PC-9 (cell line): ENCODE data around the gene MXD4. TPM values are rescaled to one million over a fixed set of nuclear protein-coding genes. Genes with fewer than 3 reads are reported as not detected.

Source experiments
- BruUV-seq: library from RNA; stranded (reverse); fragments of 400-500 nt; replicated peaks from 2 replicates; lab custom pipeline; 2021; lab: Mats Ljungman, UMichigan
- CTCF ChIA-PET: fragments of 300-600 bp; sonication (Branson Sonifier 250); formaldehyde crosslinking; loops from one replicate; lab custom pipeline; 2022; ENCODE audit warnings: antibody characterized with exemption; lab: Charles Lee
- POLR2A ChIA-PET: fragments of 300-600 bp; sonication (Branson Sonifier 250); formaldehyde crosslinking; loops from one replicate; lab custom pipeline; 2022; ENCODE audit warnings: antibody characterized with exemption; ENCODE audit not compliant: unreplicated experiment; lab: Charles Lee
- DNase-seq, 2 experiments: peaks; one replicate each; pipeline versions ENCODE4 v3.0.0 to v3.0.0-alpha.2; 2015 to 2022; ENCODE audit warnings: mixed read lengths in 1 of 2
- H2AFZ ChIP-seq: fragments of 200-600 bp; sonication (generic); 2 replicates; pipeline ENCODE4 v1.8.1; 2017; ENCODE audit warnings: antibody characterized with exemption
- H3F3A ChIP-seq: fragments of 200-600 bp; sonication (generic); 2 replicates; pipeline ENCODE4 v1.8.1; 2017; ENCODE audit warnings: antibody characterized with exemption, mild to moderate bottlenecking, low read depth; ENCODE audit not compliant: insufficient read depth
- H3K27ac ChIP-seq: fragments of 200-600 bp; sonication (generic); 2 replicates; pipeline ENCODE4 v1.6.1; 2016; ENCODE audit warnings: mixed run types
- H3K27me3 ChIP-seq: fragments of 200-600 bp; sonication (generic); 2 replicates; pipeline ENCODE4 v1.6.1; 2016; ENCODE audit warnings: low read depth, mixed run types; ENCODE audit not compliant: insufficient read depth
- H3K36me3 ChIP-seq: fragments of 200-600 bp; sonication (generic); 2 replicates; pipeline ENCODE4 v1.6.1; 2016; ENCODE audit warnings: low read depth, mixed run types
- H3K4me1 ChIP-seq: fragments of 200-600 bp; sonication (generic); replicated peaks from 2 replicates; pipeline ENCODE4 v1.6.1; 2016; ENCODE audit warnings: mixed run types; ENCODE audit not compliant: insufficient read depth
- H3K4me2 ChIP-seq: fragments of 200-600 bp; sonication (generic); 2 replicates; pipeline ENCODE4 v1.6.1; 2017; ENCODE audit warnings: mixed run types
- H3K4me3 ChIP-seq: fragments of 200-600 bp; sonication (generic); 2 replicates; pipeline ENCODE4 v1.6.1; 2016; ENCODE audit warnings: mixed run types
- H3K79me2 ChIP-seq: fragments of 200-600 bp; sonication (generic); 2 replicates; pipeline ENCODE4 v1.6.1; 2017; ENCODE audit warnings: low read depth, mixed run types
- H3K9me2 ChIP-seq: fragments of 200-600 bp; sonication (generic); 2 replicates; pipeline ENCODE4 v1.8.1; 2017; ENCODE audit warnings: mild to moderate bottlenecking; ENCODE audit not compliant: insufficient read depth
- H3K9me3 ChIP-seq: fragments of 200-600 bp; sonication (generic); 2 replicates; pipeline ENCODE4 v1.8.1; 2016; ENCODE audit warnings: low read depth; ENCODE audit not compliant: insufficient read depth
- H4K20me1 ChIP-seq: fragments of 200-600 bp; sonication (generic); 2 replicates; pipeline ENCODE4 v1.8.1; 2017; ENCODE audit not compliant: insufficient read depth
- EZH2 ChIP-seq: fragments of 200-600 bp; sonication (generic); IDR thresholded peaks from 2 replicates; pipeline ENCODE4 v1.8.0; 2017; ENCODE audit warnings: antibody characterized with exemption, low read depth
- intact Hi-C: fragments of 100-400 bp; cut with micrococcal nuclease; formaldehyde crosslinking; loops from one replicate; pipeline ENCODE4 v1.10.0; 2022; ENCODE audit not compliant: unreplicated experiment
- total RNA-seq: library from RNA; stranded (reverse); gene quantifications from 2 replicates; pipeline ENCODE4 v1.2.3, GENCODE V29; 2021
- TF ChIP-seq, protein P1 (sequence below): fragments of 200-600 bp; sonication (generic); conservative IDR thresholded peaks from 2 replicates; pipeline ENCODE4 v1.6.1; 2017; ENCODE audit warnings: mixed run types, antibody characterized with exemption, mild to moderate bottlenecking, moderate library complexity

The MXD4 gene
- total RNA-seq, 1 experiment from 2014 or later, result 37.0 TPM

DNA sequence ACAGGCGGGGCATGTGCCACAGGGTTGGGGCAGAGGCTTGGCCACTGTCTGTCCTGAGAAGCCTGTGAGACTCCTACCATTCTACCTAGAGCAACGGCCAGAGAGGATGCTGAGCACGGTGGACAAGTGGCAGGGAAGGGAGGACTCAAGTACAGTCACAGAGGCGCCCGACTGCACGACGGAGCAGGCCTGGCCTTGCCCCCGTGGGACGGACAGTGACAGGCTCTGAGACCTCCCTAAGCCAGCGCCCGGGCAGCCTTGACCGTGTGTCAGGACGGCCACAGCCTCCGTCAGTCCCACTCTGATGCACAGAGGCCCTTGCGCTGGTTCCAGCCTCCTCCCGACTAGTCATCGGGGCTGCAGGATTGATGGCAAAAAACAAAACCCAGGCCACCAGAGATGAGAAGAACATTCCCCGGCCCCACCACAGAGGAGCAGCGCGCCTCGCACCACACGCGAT lies 36.7 kb upstream of the MXD4 start:
- intact Hi-C loops, result no loop called here
- ChIA-PET POLR2A (no interaction called here), CTCF (no interaction called here)
- no peaks in the 10 kb centered on the region for H4K20me1 ChIP-seq
- no peaks in the 10 kb centered on the region for H3K4me1 ChIP-seq
- no peak overlapping the region for H2AFZ ChIP-seq
- BruUV-seq, result no TSS peak
- H3K27ac ChIP-seq, result no peak overlapping the region
- no peaks in the 10 kb centered on the region for H3K79me2 ChIP-seq
- no peaks in the 10 kb centered on the region for H3F3A ChIP-seq
- no peak for TF ChIP-seq EZH2
- TF ChIP-seq, protein P1, sequence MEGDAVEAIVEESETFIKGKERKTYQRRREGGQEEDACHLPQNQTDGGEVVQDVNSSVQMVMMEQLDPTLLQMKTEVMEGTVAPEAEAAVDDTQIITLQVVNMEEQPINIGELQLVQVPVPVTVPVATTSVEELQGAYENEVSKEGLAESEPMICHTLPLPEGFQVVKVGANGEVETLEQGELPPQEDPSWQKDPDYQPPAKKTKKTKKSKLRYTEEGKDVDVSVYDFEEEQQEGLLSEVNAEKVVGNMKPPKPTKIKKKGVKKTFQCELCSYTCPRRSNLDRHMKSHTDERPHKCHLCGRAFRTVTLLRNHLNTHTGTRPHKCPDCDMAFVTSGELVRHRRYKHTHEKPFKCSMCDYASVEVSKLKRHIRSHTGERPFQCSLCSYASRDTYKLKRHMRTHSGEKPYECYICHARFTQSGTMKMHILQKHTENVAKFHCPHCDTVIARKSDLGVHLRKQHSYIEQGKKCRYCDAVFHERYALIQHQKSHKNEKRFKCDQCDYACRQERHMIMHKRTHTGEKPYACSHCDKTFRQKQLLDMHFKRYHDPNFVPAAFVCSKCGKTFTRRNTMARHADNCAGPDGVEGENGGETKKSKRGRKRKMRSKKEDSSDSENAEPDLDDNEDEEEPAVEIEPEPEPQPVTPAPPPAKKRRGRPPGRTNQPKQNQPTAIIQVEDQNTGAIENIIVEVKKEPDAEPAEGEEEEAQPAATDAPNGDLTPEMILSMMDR, result no peak
- no peak overlapping the region for H3K4me2 ChIP-seq
- no peaks in the 10 kb centered on the region for H3K9me3 ChIP-seq
- no peak for DNase-seq
- no peaks in the 10 kb centered on the region for H3K9me2 ChIP-seq
- no peaks in the 10 kb centered on the region for H3K36me3 ChIP-seq
- H3K4me3 ChIP-seq, result no peak overlapping the region
- peaks cover 34% of the 10 kb centered on the region; the same call in 1 of the 2 replicates for H3K27me3 ChIP-seq

DNA sequence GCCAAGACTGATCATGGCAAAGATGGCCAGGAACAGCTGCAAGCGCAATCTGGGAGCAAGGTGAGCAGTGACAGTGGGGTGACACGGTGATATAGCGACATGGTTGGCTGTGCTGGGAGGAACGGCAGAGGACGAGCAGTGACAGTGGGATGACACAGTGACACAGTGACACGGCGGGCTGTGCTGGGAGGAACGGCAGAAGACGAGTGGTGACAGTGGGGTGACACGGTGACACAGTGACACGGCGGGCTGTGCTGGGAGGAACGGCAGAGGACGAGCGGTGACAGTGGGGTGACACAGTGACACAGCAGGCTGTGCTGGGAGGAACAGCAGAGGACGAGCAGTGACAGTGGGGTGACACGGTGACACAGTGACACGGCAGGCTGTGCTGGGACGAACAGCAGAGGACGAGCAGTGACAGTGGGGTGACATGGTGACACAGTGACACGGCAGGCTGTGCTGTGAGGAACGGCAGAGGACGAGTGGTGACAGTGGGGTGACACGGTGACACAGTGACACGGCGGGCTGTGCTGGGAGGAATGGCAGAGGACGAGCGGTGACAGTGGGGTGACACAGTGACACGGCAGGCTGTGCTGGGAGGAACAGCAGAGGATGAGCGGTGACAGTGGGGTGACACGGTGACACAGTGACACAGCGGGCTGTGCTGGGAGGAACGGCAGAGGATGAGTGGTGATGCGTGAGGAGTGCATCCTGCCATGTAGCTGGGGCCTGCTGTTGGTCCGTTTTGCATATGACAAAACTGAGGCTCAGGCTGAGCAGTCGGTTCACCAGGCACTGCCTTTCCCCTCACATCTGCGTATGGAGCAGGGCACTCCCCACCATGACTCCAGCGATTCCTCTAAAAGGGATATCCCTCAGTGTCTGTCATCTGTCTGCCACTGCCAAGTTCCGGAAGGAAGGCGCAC lies 36.0 kb upstream of the MXD4 start:
- Histone ChIP-seq H3K27ac (no peak overlapping the region), H3K4me1 (no peaks in the 10 kb centered on the region), H2AFZ (no peak overlapping the region), H3K9me2 (no peaks in the 10 kb centered on the region), H3K79me2 (no peaks in the 10 kb centered on the region), H4K20me1 (no peaks in the 10 kb centered on the region), H3K4me2 (no peak overlapping the region), H3K9me3 (no peaks in the 10 kb centered on the region), H3K36me3 (no peaks in the 10 kb centered on the region), H3K4me3 (no peak overlapping the region), H3K27me3 (peaks cover 34% of the 10 kb centered on the region; the same call in 1 of the 2 replicates), H3F3A (no peaks in the 10 kb centered on the region)
- DNase-seq, result no peak
- TF ChIP-seq, protein P1, result no peak
- no peak for TF ChIP-seq EZH2
- ChIA-PET CTCF (no interaction called here), POLR2A (no interaction called here)
- intact Hi-C loops, result no loop called here
- no TSS peak for BruUV-seq

DNA sequence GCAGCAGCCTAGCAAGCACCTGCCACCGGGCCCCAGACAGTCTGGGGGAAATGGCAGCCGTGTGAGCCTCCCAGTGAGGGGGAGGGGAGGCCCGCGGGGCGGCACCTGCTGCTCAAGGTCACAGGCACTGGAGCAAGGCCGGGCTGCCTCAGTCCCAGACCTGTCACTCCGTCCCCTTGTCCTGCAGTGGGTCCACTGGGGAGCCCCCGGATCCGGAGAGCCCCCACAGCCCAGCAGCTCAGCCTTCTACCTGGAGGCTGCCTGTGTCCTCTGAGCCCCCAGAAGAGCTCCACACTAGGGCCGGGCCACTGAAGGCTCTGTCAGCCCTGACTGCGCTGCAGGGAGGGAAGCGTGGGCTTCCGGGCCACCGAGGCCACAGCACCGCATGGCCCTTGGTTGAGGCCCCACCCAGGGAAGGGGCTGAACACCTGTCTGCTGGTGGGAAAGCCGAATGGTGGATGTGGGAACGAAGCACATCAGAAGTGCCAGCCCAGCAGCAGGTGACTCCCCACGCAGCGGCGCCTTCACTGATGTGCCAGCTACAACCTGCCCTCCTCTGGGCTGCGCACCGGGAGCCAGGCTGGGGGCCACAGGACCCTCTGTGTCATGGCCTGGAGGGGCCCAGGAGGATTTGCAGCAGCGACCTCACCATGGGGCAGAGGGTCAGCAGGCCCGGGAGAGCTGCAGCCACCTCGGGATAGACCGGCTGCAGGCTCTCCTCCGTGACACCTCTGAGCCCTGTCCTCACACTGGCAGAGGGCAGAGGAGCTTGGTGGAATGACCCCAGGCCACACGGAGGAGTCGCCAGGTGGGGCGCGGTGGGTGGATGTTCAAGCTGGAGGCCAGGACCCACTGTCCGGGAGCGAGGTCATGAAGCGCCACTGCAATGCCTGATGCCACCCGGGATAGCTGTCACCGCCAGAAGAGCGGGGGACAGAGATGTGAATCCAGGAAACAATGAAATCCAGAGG lies 35.0 kb upstream of the MXD4 start:
- no peak for DNase-seq
- Histone ChIP-seq H4K20me1 (no peaks in the 10 kb centered on the region; the same call in 1 of the 2 replicates), H3K27me3 (peaks cover 36% of the 10 kb centered on the region; the same call in 1 of the 2 replicates), H3K79me2 (no peaks in the 10 kb centered on the region), H3K4me2 (no peak overlapping the region), H3K4me1 (no peaks in the 10 kb centered on the region), H3K27ac (no peak overlapping the region), H3F3A (no peaks in the 10 kb centered on the region), H2AFZ (no peak overlapping the region), H3K4me3 (no peak overlapping the region), H3K36me3 (no peaks in the 10 kb centered on the region), H3K9me3 (no peaks in the 10 kb centered on the region), H3K9me2 (no peaks in the 10 kb centered on the region)
- ChIA-PET POLR2A (no interaction called here), CTCF (no interaction called here)
- TF ChIP-seq, protein P1, result no peak
- TF ChIP-seq EZH2, result no peak
- no TSS peak for BruUV-seq
- intact Hi-C loops, result no loop called here
